ENCODE data around the gene PRPF40A. TPM values are rescaled to one million over a fixed set of nuclear protein-coding genes. Genes with fewer than 3 reads are reported as not detected.

Gene PRPF40A
- total and polyA plus RNA-seq, 2 of the 13 experiments (the other 11 are each of a cell fraction or from before 2014, with no cell fraction given), result 146 to 207 TPM

- TF ChIP-seq E2F1 (CRISPR knock-in tag; IDR thresholded peaks at IDR 0.05), result no peak
- TF ChIP-seq ZNF598 (CRISPR knock-in tag; IDR thresholded peaks at IDR 0.05; ENCODE audit: borderline replicate concordance), result no peak; the same call in 1 of the 2 replicates
- peak; percentile 24; the same call in 1 of the 2 replicates for TF ChIP-seq ZBTB25 (CRISPR knock-in tag; IDR thresholded peaks at IDR 0.05)
- TF ChIP-seq GRHL1 (CRISPR knock-in tag; conservative IDR thresholded peaks at IDR 0.05), result no peak
- TF ChIP-seq ZFP36L2 (CRISPR knock-in tag; IDR thresholded peaks at IDR 0.05), result no peak
- TF ChIP-seq DNMT1 (CRISPR knock-in tag; IDR thresholded peaks at IDR 0.05), result 0 out of 2 replicates have a peak, but pooled peaks have one; percentile 32
- TF ChIP-seq ZNF780A (CRISPR knock-in tag; IDR thresholded peaks at IDR 0.05), result no peak; the same call in none of the 2 replicates
- peak; percentile 85 for TF ChIP-seq ZNF782 (CRISPR knock-in tag; IDR thresholded peaks at IDR 0.05; ENCODE audit: borderline replicate concordance)
- TF ChIP-seq MED1 (CRISPR knock-in tag; IDR thresholded peaks at IDR 0.05), result peak; percentile 28; the same call in 1 of the 2 replicates
- peak; percentile 92 for TF ChIP-seq ATF1 (CRISPR knock-in tag; IDR thresholded peaks at IDR 0.05)
- TF ChIP-seq CAMTA2 (CRISPR knock-in tag; IDR thresholded peaks at IDR 0.05; ENCODE audit: borderline replicate concordance), result 0 out of 2 replicates have a peak, but pooled peaks have one; percentile 94
- TF ChIP-seq POLR2AphosphoS5 (IDR thresholded peaks at IDR 0.05; ENCODE audit: low read depth, low read length), result peak; percentile 88
- TF ChIP-seq ATF4 (CRISPR knock-in tag; IDR thresholded peaks at IDR 0.05), result peak in 1 of 2 experiments; percentile 70; a peak in 2 of 4 replicates
- no peak for TF ChIP-seq MLLT10 (CRISPR knock-in tag; IDR thresholded peaks at IDR 0.05)
- TF ChIP-seq ZNF234 (CRISPR knock-in tag; conservative IDR thresholded peaks at IDR 0.05), result no peak
- TF ChIP-seq ZNF609 (CRISPR knock-in tag; IDR thresholded peaks at IDR 0.05; ENCODE audit: borderline replicate concordance), result peak; percentile 70
- no peak for TF ChIP-seq ZFP82 (CRISPR knock-in tag; IDR thresholded peaks at IDR 0.05; ENCODE audit: borderline replicate concordance)
- peak; percentile 51; the same call in 1 of the 2 replicates for TF ChIP-seq ZNF136 (CRISPR knock-in tag; IDR thresholded peaks at IDR 0.05; ENCODE audit: low read depth)
- peak; percentile 7; the same call in 1 of the 2 replicates for TF ChIP-seq SIN3B (IDR thresholded peaks at IDR 0.05; ENCODE audit: low read length)
Observed at GRCh38 chr2:152717228-152718075, at the start of gene PRPF40A (continued).

Data from HepG2 (cell line).